ENCODE data around the gene TATDN2. TPM values are rescaled to one million over a fixed set of nuclear protein-coding genes. Genes with fewer than 3 reads are reported as not detected.

The TATDN2 gene, protein sequence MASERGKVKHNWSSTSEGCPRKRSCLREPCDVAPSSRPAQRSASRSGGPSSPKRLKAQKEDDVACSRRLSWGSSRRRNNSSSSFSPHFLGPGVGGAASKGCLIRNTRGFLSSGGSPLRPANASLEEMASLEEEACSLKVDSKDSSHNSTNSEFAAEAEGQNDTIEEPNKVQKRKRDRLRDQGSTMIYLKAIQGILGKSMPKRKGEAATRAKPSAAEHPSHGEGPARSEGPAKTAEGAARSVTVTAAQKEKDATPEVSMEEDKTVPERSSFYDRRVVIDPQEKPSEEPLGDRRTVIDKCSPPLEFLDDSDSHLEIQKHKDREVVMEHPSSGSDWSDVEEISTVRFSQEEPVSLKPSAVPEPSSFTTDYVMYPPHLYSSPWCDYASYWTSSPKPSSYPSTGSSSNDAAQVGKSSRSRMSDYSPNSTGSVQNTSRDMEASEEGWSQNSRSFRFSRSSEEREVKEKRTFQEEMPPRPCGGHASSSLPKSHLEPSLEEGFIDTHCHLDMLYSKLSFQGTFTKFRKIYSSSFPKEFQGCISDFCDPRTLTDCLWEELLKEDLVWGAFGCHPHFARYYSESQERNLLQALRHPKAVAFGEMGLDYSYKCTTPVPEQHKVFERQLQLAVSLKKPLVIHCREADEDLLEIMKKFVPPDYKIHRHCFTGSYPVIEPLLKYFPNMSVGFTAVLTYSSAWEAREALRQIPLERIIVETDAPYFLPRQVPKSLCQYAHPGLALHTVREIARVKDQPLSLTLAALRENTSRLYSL
- 10 to 100 TPM; 29.5 to 38.7 TPM for total RNA-seq

DNA sequence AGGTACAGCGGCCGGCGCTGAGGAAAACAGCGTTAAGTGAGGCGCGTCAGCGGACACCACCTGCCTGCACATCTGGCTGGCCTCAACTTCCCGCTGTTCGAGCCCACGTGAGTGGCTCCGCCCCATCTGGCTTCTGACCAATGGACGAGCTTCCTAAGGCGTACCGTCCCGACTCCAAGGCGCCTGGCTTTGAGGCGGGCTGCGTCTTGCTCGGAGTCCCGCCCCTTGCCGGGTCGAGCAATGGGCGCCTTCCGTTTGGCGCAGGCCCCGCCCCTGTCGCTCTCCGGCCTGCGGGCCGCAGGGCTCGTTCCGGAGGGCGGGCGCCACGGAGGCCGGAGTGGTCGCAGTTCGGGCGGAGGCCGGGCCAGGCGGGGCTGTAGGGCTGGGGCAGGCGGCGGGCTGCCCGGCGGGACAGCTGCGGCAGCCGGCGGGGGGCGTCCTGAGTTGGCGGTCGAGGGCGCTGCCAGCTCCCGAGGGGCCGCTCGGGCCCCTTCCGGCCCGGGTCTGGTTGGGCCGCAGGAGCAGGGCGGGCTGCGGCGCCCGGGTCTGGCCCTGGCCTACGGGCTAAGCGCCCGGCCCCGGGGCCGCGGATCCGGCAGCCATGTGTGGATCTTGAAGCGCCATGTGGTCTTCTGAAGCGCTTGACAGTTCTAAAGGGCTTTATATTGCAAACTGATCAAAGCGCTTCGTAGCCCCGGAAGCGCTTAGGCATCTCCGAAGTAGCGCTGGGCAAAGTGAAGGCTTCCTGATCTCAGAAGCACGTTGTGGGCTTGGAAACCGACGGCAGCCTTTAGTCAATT, at the start of gene TATDN2:
Gene TATDN2 (plus strand): TSS at position 276 of the 800 bp plus-strand sequence. CDS start 742 bp downstream, outside the sequence.
- DNase-seq (ENCODE audit: low spot score) (peak; percentile 78), ATAC-seq (ENCODE audit: insufficient number of reproducible peaks, low FRiP score, low read depth) (peak; percentile 89)
- Histone ChIP-seq H3K27me3 (replicated peaks; ENCODE audit: insufficient read depth) (no peaks in the 10 kb centered on the region), H3K9me3 (no peaks in the 10 kb centered on the region), H3K27ac (peak within 1 kb of the TSS; percentile 77 to 88), H3K4me1 (ENCODE audit: control insufficient read depth in 1 of 2, low read depth in 2 of 2) (peaks cover 16 to 32% of the 10 kb centered on the region in 2 donors), H3K36me3 (peaks cover 8% of the 10 kb centered on the region), H3K4me3 (peak within 1 kb of the TSS; percentile 88)
- TF ChIP-seq CTCF (IDR thresholded peaks at IDR 0.05), result no peak

DNA sequence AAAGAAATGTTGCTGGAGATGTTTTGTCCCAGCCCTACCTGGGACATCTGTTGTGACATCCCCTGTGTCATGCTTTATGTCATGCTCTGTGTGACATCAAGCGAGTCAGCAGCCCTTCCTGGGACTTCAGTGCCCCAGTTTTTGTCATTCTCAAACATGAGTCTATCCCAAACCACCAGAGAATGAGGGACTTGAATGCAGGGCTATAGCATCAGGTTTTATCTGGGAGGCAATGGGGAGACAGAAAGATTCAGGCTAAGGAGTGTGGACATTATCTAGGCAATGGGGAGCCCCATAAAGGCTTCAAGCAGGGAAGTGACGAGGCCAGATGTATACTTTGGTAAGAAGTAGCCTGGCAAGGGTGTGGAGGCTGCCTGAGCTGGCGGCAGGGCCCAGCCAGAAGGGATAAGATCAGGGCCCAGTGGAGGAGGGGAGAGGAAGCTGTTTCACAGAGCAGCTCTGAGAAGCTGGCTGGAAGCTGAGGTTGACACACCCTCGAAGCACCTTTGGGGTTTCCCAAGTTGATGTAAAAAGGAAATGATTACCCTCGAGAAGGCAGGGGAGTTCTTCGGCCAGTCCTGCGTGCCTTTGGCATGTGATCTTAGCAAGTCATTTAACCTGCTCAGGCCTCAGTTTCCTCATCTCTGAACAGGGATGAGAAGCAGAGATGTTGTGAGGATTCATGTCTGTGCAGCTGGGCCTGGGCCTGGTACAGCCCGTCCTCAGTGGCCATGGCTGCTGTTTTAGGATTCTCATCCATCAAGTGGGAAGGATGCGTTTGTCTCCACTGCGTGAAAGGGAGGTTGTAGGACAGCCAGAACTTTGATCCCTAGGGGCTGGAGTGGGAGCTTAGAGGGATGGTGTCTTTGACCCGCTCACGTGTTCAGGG, 49.3 kb upstream of the TATDN2 start:
- H3K36me3 ChIP-seq, result peaks cover 7% of the 10 kb centered on the region
- no peak overlapping the region for H3K4me3 ChIP-seq
- H3K27ac ChIP-seq, result peak overlapping the region in 1 of 2 donors; percentile 56
- ATAC-seq (ENCODE audit: insufficient number of reproducible peaks, low FRiP score, low read depth) (no peak), DNase-seq (ENCODE audit: low spot score) (no peak)
- H3K4me1 ChIP-seq (ENCODE audit: control insufficient read depth in 1 of 2, low read depth in 2 of 2), result peaks cover 20 to 50% of the 10 kb centered on the region in 2 donors
- no peaks in the 10 kb centered on the region for H3K9me3 ChIP-seq
- no peak for TF ChIP-seq CTCF (IDR thresholded peaks at IDR 0.05)
- H3K27me3 ChIP-seq (replicated peaks; ENCODE audit: insufficient read depth), result no peaks in the 10 kb centered on the region

DNA sequence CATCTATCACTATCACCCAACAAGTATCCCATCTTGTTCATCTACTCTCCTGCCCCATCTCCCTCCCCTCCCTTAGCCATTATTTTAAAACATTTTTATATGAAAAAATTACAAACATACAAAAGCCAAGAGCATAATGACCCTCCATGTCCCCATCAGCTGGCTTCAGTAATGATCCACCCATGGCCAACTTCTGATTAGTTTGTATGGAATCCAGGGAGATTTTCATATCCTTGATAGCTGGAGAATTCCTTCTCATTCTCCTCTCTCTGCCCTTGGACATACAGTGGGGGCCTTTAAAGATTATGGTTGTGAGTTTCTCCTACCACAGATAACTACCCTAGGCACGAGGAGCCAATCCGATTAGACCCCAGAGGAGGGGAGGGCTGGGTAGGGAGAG, 43.3 kb upstream of the TATDN2 start:
- Histone ChIP-seq H3K4me3 (no peak overlapping the region), H3K4me1 (ENCODE audit: control insufficient read depth in 1 of 2, low read depth in 2 of 2) (peaks cover 25 to 47% of the 10 kb centered on the region in 2 donors), H3K36me3 (peaks cover 7% of the 10 kb centered on the region), H3K27me3 (replicated peaks; ENCODE audit: insufficient read depth) (no peaks in the 10 kb centered on the region), H3K9me3 (no peaks in the 10 kb centered on the region), H3K27ac (peak overlapping the region; percentile 89 to 94)
- DNase-seq (ENCODE audit: low spot score) (no peak), ATAC-seq (ENCODE audit: insufficient number of reproducible peaks, low FRiP score, low read depth) (no peak)
- TF ChIP-seq CTCF (IDR thresholded peaks at IDR 0.05), result no peak

GRCh38 chr3:10205451-10206165, 42.7 kb upstream of the TATDN2 start:
- peak; percentile 88 for DNase-seq (ENCODE audit: low spot score)
- H3K36me3 ChIP-seq, result peaks cover 10% of the 10 kb centered on the region

More at GRCh38 chr3:10205451-10206165, 42.7 kb upstream of the TATDN2 start:
- H3K27ac ChIP-seq, result peak overlapping the region; percentile 89 to 94
- H3K9me3 ChIP-seq, result no peaks in the 10 kb centered on the region
- no peak overlapping the region for H3K4me3 ChIP-seq
- peaks cover 25 to 47% of the 10 kb centered on the region in 2 donors for H3K4me1 ChIP-seq (ENCODE audit: control insufficient read depth in 1 of 2, low read depth in 2 of 2)
- ATAC-seq (ENCODE audit: insufficient number of reproducible peaks, low FRiP score, low read depth), result peak; percentile 99
- TF ChIP-seq CTCF (IDR thresholded peaks at IDR 0.05), result no peak
- H3K27me3 ChIP-seq (replicated peaks; ENCODE audit: insufficient read depth), result no peaks in the 10 kb centered on the region

Data from thoracic aorta (tissue), 2 donors.